Frontal cortex (tissue), 4 donors: ENCODE data around the gene MYO5C. TPM values are rescaled to one million over a fixed set of nuclear protein-coding genes. Genes with fewer than 3 reads are reported as not detected.
"Not testable (repeated sequence)": the region's sequence is repeated elsewhere in the genome, so short reads cannot be mapped to it uniquely, and the experiment has no call there.

Experiments used
- DNase-seq, 2 donors: peaks; one replicate each; pipeline ENCODE4 v3.0.0; 2012; ENCODE audit warnings: low spot score in 2 of 2
- FAIRE-seq: peaks from 2 replicates; lab custom pipeline; 2012; peaks lifted over from hg19 to GRCh38; lab: Jason Lieb, UNC
- total RNA-seq: library from RNA; depleted of rRNA; stranded (reverse); fragments of >200 nt; gene quantifications from one replicate; pipeline ENCODE4 v1.2.3, GENCODE V29; 2014
- donor health status: control.
- donor health status: control.
- donor health status: control.

MYO5C gene
- total RNA-seq, 1 donor from 2014 or later = 1.6 TPM

DNA sequence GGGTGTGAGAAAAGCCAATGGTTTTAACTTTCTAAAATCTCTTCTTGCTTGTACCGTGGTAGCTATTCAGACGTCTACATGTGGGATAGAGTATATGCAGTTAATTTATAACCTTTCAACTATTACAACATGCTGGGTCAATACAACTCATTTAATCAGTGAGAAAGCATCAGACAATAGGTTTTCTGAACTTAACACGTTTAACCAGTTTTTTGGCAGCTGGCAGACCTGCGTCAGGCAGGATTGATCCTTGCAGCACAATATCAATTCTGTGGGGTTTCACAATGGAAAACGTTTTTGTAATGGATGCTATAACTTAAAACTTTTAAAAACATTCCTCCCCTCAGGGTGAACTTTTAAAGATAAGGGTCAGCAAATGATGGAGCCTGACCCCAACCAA, 110.9 kb downstream of the MYO5C start:
- DNase-seq (no peak), FAIRE-seq (no peak)

GRCh38 chr15:52183562-52184173, 111.9 kb downstream of the MYO5C start:
- DNase-seq = no peak
- no peak for FAIRE-seq

- FAIRE-seq = no peak
- no peak for DNase-seq
Observed at GRCh38 chr15:52181938-52182780, 113.4 kb downstream of the MYO5C start.

- FAIRE-seq (no peak), DNase-seq (no peak)
Observed at GRCh38 chr15:52180851-52181450, 114.7 kb downstream of the MYO5C start.

GRCh38 chr15:52180196-52180835, 115.3 kb downstream of the MYO5C start:
- FAIRE-seq (no peak), DNase-seq (no peak)

DNA sequence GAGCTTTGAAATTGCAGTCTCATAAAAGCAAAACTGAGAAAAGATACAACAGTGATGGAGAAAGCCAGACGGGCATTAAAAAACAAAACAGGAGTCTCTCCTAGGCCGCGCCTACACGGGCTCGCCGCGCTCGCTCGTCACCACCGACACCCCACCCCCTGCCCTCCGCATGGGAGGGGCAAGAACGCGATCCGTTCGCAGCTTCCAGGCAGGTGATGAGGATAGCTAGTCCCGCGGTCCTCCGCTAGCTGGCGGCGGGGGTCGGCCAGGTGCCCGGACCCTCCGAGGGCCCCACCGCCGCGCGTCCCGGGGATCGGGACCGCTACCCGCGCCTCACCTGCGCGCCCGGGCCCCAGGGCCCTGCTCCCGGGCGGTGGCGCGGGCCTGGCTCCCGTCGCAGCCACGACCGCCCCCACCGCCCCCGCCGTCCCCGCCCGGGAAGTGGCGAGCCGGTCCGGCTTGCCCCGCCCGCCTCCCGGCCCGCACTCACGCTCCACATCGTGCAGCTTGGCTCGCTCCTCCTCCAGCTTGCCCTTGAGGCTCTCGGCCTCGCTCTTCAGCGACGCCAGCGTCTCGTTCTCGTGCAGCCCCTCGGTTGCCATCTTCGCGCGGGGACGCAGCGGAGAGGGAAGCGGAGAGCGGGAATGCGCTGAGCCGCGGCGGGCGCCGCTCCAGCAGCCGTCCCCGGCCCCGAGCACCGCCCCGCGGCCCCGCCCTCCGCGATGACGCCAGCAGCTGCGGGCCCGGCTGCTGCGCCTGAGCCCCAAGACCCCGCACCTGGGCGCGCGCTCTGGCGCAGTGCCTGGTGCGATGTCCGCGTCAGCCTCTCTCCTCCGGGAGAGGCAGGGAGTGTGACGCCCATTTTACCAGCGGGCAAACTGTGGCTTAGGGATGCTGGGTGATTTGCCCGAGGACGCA, 116.1 kb downstream of the MYO5C start:
- DNase-seq (peak; percentile 88 to 92), FAIRE-seq (no peak)

GRCh38 chr15:52178765-52179164, 116.8 kb downstream of the MYO5C start:
- no peak for FAIRE-seq

DNA sequence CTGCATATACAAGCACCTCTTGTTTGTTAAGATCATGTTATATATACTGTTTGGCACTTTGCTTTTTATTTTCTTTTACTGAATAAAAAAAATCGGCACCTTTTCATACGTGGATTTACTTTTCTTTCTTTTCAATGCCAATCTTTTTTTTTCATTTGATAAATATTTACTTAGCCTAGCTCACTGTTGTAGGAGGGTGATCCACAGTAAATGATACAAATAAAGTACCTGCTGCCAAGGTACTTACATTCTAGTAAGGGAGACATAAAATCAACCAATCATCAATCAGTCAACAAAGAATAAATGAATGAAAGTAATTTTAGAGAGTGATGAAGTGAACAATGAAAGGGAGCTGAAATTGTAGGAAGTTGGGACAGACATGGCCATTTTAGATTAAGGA, 122.7 kb downstream of the MYO5C start:
- DNase-seq = no peak
- no peak for FAIRE-seq

More at GRCh38 chr15:52178765-52179164, 116.8 kb downstream of the MYO5C start:
- no peak for DNase-seq

DNA sequence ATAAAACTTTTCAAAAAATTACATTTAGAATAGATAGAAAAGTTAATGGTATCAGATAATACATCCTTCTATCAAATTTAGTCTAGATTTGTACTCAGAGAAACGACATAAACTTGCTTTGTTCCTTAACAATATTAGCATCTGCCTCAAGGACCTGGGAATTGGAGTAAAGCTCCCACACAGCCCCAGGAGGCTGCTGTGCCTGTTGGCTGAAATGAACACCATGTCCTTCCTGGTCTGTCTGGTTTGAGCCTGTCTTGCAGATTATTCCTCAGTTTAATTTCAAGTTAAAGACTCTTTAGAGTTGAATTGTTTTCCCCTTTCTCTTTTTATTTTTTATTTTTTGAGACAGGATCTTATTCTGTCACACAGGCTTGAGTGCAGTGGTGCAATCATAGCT, 123.8 kb downstream of the MYO5C start:
- DNase-seq = no peak
- FAIRE-seq = no peak

DNA sequence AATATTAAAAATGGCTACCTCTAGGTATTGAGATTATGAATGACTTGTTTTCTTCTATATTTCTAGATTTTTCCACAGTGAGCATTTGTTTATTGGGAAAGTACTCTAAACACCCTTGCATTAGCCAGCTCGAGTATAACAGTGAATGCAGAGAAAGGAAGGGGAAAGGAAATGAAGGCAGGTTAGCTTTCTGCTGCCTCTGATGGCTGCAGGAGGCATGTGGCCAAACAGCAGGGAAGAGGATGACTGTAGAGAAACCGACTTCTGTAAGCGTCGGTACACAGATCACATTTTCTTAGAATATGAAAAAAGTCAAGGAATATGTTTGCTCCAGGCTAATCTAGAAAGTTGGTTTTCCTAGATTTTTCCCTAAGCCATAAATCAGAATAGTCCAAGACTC, 124.2 kb downstream of the MYO5C start:
- no peak for DNase-seq
- no peak for FAIRE-seq

GRCh38 chr15:52170199-52170598, 125.4 kb downstream of the MYO5C start:
- not testable (repeated sequence) for DNase-seq, FAIRE-seq

DNA sequence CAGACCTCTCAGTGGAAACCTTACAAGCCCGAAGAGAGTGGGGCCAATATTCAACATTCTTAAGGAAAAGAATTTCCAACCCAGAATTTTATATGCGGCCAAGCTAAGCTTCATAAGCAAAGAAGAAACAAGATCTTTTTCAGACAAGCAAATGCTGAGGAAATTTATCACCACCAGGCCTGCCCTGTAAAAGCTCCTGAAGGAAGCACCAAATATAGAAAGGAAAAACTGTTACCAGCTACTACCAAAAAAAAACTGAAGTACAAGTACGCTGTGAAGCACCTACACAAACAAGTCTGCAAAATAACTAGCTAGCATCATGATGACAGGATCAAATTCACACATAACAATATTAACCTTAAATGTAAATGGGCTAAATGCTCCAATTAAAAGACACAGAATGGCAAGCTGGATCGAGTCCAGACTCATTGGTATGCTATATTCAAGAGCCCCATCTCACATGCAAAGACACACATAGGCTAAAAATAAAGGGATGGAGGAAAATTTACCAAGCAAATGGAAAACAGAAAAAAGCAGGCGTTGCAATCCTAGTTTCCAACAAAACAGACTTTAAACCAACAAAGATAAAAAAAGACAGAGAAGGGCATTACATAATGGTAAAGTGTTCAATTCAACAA, 130.0 kb downstream of the MYO5C start:
- FAIRE-seq, DNase-seq: not testable (repeated sequence)

GRCh38 chr15:52164631-52165265, 130.9 kb downstream of the MYO5C start:
- FAIRE-seq (no peak), DNase-seq (no peak)

DNA sequence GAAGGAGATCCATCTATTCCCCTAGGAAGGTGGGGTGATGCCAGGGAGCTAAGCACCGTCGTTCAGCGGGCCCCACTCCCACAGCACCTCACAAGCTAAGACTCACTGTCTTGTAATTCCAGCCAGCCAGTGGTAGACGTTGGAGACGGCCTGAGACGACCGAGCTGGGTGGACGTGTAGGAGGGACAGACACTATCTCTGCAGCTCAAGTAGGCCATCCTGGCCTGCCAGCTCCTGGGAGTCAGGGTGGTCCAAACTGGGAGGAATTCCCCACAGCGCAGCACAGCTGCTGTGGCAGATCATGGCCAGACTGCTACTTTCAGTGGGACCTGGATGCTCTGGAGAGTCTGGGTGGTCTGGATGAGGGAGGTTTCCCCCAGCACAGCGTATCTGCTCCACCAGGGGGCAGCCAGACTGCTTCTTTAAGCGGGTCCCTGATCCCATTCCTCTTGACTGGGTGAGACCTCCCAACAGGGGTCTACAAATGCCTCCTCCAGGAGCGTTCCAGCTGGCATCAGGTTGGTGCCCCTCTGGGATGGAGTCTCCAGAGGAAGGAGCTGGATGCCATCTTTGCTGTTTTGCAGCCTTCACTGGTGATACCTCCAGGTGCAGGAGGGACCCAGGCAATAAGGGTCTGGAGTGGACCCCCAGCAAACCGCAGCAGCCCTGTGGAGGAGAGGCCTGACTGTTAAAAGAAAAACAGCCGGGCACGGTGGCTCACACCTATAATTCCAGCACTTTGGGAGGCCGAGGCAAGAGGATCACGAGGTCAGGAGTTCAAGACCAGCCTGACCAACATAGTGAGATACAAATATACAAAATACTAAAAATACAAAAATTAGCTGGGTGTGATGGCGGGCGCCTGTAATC, 132.0 kb downstream of the MYO5C start:
- DNase-seq = no peak
- FAIRE-seq = no peak

- FAIRE-seq (no peak), DNase-seq (no peak)
Observed at GRCh38 chr15:52162876-52163275, 132.7 kb downstream of the MYO5C start.

- FAIRE-seq = no peak
- no peak for DNase-seq
Observed at GRCh38 chr15:52162260-52162659, 133.3 kb downstream of the MYO5C start.

GRCh38 chr15:52161406-52161966, 134.1 kb downstream of the MYO5C start:
- DNase-seq (no peak), FAIRE-seq (no peak)
